HCT116 (cell line): ENCODE results near the gene DNTT. TPM values are rescaled to one million over a fixed set of nuclear protein-coding genes. Genes with fewer than 3 reads are reported as not detected.

Source experiments
- ATAC-seq: fragments of 200-7000 bp; cut with Tn5 transposase; 2 replicates; pipeline ENCODE4 v1.9.1; 2020; ENCODE audit warnings: mild to moderate bottlenecking, moderate library complexity
- BruUV-seq: library from RNA; stranded (reverse); fragments of 400-500 nt; replicated peaks from 2 replicates; lab custom pipeline; 2021; lab: Mats Ljungman, UMichigan
- CTCF ChIA-PET: fragments of 300-600 bp; sonication (Branson Sonifier 250); formaldehyde crosslinking; loops from one replicate; lab custom pipeline; 2021; ENCODE audit warnings: antibody characterized with exemption; lab: Charles Lee
- POLR2A ChIA-PET: fragments of 300-600, 350-600 bp; sonication (Branson Sonifier 250); formaldehyde crosslinking; loops from one replicate; lab custom pipeline; 2021; ENCODE audit warnings: antibody characterized with exemption; lab: Charles Lee
- RAD21 ChIA-PET, 2 experiments: fragments of 300-600 bp; sonication (Branson Sonifier 250); formaldehyde crosslinking; loops; one replicate each; lab custom pipeline; 2023; ENCODE audit warnings: low total read pairs in 2 of 2; ENCODE audit not compliant: uncharacterized antibody in 2 of 2, unreplicated experiment in 2 of 2, low non-redundant PET in 1 of 2; lab: Charles Lee
- DNase-seq: peaks from one replicate; pipeline ENCODE4 v3.0.0-alpha.2; 2010; ENCODE audit warnings: low read depth, low spot score
- H2AFZ ChIP-seq: fragments of 200-600 bp; shearing (Covaris generic), sonication (generic); 2 replicates; pipeline ENCODE4 v1.6.1; 2017; ENCODE audit warnings: low read depth, mixed run types, mixed read lengths, antibody characterized with exemption, low read length; ENCODE audit not compliant: poor library complexity, severe bottlenecking
- H3K27ac ChIP-seq: 2 replicates; pipeline ENCODE4 v1.5.1; 2012; ENCODE audit warnings: low read depth, low read length
- H3K27me3 ChIP-seq: fragments of 200-600 bp; sonication (generic); 2 replicates; pipeline ENCODE4 v1.6.1; 2016; ENCODE audit warnings: mixed run types, low read length, mixed read lengths; ENCODE audit not compliant: insufficient read depth
- H3K36me3 ChIP-seq, 2 experiments: fragments of 200-500 bp in 1 of 2; fragments of 200-600 bp in 1 of 2; sonication (Bioruptor generic) in 1 of 2; sonication (generic) in 1 of 2; 2 replicates each; pipeline versions ENCODE4 v1.5.1 to v1.6.1; 2014 to 2016; ENCODE audit warnings: low read length in 2 of 2, inconsistent platforms in 1 of 2, mixed read lengths in 1 of 2, mixed run types in 1 of 2; ENCODE audit not compliant: insufficient read depth in 2 of 2, control insufficient read depth in 1 of 2
- H3K4me1 ChIP-seq, 2 experiments: fragments of 200-600 bp in 1 of 2; sonication (generic) in 1 of 2; 2 replicates each; pipeline versions ENCODE4 v1.5.1 to v1.6.1; 2012 to 2017; ENCODE audit warnings: low read length in 2 of 2, inconsistent platforms in 1 of 2, mild to moderate bottlenecking in 1 of 2, mixed read lengths in 1 of 2, mixed run types in 1 of 2, moderate library complexity in 1 of 2; ENCODE audit not compliant: insufficient read depth in 2 of 2, control insufficient read depth in 1 of 2
- H3K4me2 ChIP-seq: fragments of 200-600 bp; sonication (generic); 2 replicates; pipeline ENCODE4 v1.6.1; 2017; ENCODE audit warnings: mixed run types, low read length, mixed read lengths
- H3K4me3 ChIP-seq, 2 experiments: fragments of 200-600 bp in 1 of 2; sonication (generic) in 1 of 2; replicated peaks in 1 of 2; 2 replicates each; pipeline ENCODE4 v1.5.1; 2011 to 2016; ENCODE audit warnings: low read length in 2 of 2, control low read depth in 1 of 2, low read depth in 1 of 2, mild to moderate bottlenecking in 1 of 2, mixed read lengths in 1 of 2, mixed run types in 1 of 2
- H3K79me2 ChIP-seq: fragments of 200-600 bp; sonication (generic); 2 replicates; pipeline ENCODE4 v1.6.1; 2017; ENCODE audit warnings: mild to moderate bottlenecking, mixed run types, low read length, moderate library complexity, mixed read lengths; ENCODE audit not compliant: insufficient read depth
- H3K9ac ChIP-seq: fragments of 200-600 bp; sonication (generic); 2 replicates; pipeline ENCODE4 v1.6.1; 2016; ENCODE audit warnings: low read length, mixed read lengths
- H3K9me2 ChIP-seq: fragments of 200-600 bp; sonication (generic), shearing (Covaris generic); 2 replicates; pipeline ENCODE4 v1.6.1; 2017; ENCODE audit warnings: mixed run types, mild to moderate bottlenecking, moderate library complexity; ENCODE audit not compliant: insufficient read depth
- H3K9me3 ChIP-seq, 2 experiments: fragments of 200-500 bp in 1 of 2; fragments of 200-600 bp in 1 of 2; sonication (Bioruptor generic) in 1 of 2; sonication (generic) in 1 of 2; 2 replicates each; pipeline ENCODE4 v1.6.1; 2014 to 2017; ENCODE audit warnings: low read length in 2 of 2, mixed read lengths in 2 of 2, inconsistent platforms in 1 of 2, low read depth in 1 of 2, mild to moderate bottlenecking in 1 of 2, mixed run types in 1 of 2, moderate library complexity in 1 of 2; ENCODE audit not compliant: control insufficient read depth in 1 of 2, insufficient read depth in 1 of 2
- H4K20me1 ChIP-seq: fragments of 200-600 bp; sonication (generic), shearing (Covaris generic); 2 replicates; pipeline ENCODE4 v1.6.1; 2017; ENCODE audit warnings: mixed run types, mild to moderate bottlenecking, moderate library complexity; ENCODE audit not compliant: insufficient read depth
- EGR1 ChIP-seq: IDR thresholded peaks from 2 replicates; pipeline ENCODE4 v1.6.1; 2012; ENCODE audit warnings: low read depth
- ELF1 ChIP-seq: IDR thresholded peaks from 2 replicates; pipeline ENCODE4 v1.6.1; 2012; ENCODE audit warnings: low read depth, borderline replicate concordance
- EZH2 ChIP-seq: fragments of 200-600 bp; sonication (generic); IDR thresholded peaks from 2 replicates; pipeline ENCODE4 v1.6.1; 2017; ENCODE audit warnings: antibody characterized with exemption, mixed run types
- EZH2phosphoT487 ChIP-seq: fragments of 200-600 bp; IDR thresholded peaks from 2 replicates; pipeline ENCODE4 v1.6.1; 2018; ENCODE audit warnings: antibody characterized with exemption, borderline replicate concordance
- SP1 ChIP-seq: IDR thresholded peaks from 2 replicates; pipeline ENCODE4 v1.6.1; 2012; ENCODE audit warnings: low read depth
- SRF ChIP-seq: IDR thresholded peaks from 2 replicates; pipeline ENCODE4 v1.6.1; 2012; ENCODE audit warnings: low read depth
- TCF7L2 ChIP-seq: IDR thresholded peaks from 2 replicates; pipeline ENCODE4 v1.7.0; 2011; ENCODE audit warnings: borderline replicate concordance, inconsistent platforms; ENCODE audit not compliant: insufficient read depth, insufficient read length; ENCODE audit errors: extremely low read depth
- ZNF274 ChIP-seq: fragments of 200-500 bp; sonication (Bioruptor generic); IDR thresholded peaks from 2 replicates; pipeline ENCODE4 v1.6.1; 2014; ENCODE audit warnings: mild to moderate bottlenecking, low read depth, low read length, inconsistent platforms
- intact Hi-C: fragments of 100-400 bp; cut with micrococcal nuclease; formaldehyde crosslinking; loops from 2 replicates; pipeline ENCODE4 v1.10.0; 2022
- total RNA-seq: library from RNA; stranded (reverse); gene quantifications from one replicate; pipeline ENCODE4 v1.2.1, GENCODE V29; 2021; ENCODE audit not compliant: unreplicated experiment
- TF ChIP-seq, protein P1 (sequence below): IDR thresholded peaks from 2 replicates; pipeline ENCODE4 v1.6.1; 2012
- TF ChIP-seq, protein P2 (sequence below): IDR thresholded peaks from 2 replicates; pipeline ENCODE4 v1.6.1; 2012
- TF ChIP-seq, protein P3 (sequence below): IDR thresholded peaks from 2 replicates; pipeline ENCODE4 v1.6.1; 2011; ENCODE audit warnings: mild to moderate bottlenecking, low read length, moderate library complexity; ENCODE audit not compliant: insufficient replicate concordance; ENCODE audit errors: extremely low read depth

The DNTT gene
- total RNA-seq, 1 experiment from 2014 or later = not detected

DNA sequence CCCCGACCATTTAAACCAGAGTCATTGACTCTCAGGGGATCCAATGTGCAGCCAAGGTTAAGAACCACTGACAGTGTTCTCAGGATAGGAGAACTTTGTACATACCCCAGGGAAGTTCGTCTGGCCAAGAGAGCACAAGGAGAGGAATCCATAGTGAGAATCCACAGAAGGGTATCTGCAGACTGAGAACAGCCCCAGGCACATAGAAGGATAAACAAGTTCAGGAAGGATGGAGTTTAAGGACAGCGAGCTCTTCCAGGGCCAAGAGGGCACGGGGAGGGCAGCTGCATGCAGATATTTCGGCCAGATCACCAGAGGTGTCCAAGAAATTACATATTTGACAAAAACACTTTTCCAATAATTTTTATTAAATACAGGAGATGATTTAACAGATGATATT lies 49.3 kb upstream of the DNTT start:
- TF ChIP-seq ELF1 = no peak
- no peak for TF ChIP-seq TCF7L2
- TF ChIP-seq SP1 = no peak
- TF ChIP-seq, protein P1, sequence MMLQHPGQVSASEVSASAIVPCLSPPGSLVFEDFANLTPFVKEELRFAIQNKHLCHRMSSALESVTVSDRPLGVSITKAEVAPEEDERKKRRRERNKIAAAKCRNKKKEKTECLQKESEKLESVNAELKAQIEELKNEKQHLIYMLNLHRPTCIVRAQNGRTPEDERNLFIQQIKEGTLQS = no peak
- TF ChIP-seq, protein P2, sequence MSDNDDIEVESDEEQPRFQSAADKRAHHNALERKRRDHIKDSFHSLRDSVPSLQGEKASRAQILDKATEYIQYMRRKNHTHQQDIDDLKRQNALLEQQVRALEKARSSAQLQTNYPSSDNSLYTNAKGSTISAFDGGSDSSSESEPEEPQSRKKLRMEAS = no peak
- CTCF ChIA-PET = no interaction called here
- DNase-seq (no peak), ATAC-seq (no peak)
- no peaks in the 10 kb centered on the region for H3K36me3 ChIP-seq
- BruUV-seq = no TSS peak
- H3K79me2 ChIP-seq = no peaks in the 10 kb centered on the region
- H3K4me3 ChIP-seq = no peak overlapping the region
- H2AFZ ChIP-seq = no peak overlapping the region
- RAD21 ChIA-PET = no interaction called here
- no peak overlapping the region for H3K27ac ChIP-seq
- no peak overlapping the region for H3K4me2 ChIP-seq
- no peaks in the 10 kb centered on the region for H4K20me1 ChIP-seq
- POLR2A ChIA-PET = no interaction called here
- H3K4me1 ChIP-seq = no peaks in the 10 kb centered on the region
- no peaks in the 10 kb centered on the region for H3K9me2 ChIP-seq
- no peaks in the 10 kb centered on the region for H3K9me3 ChIP-seq
- intact Hi-C loops = no loop called here
- no peak overlapping the region for H3K9ac ChIP-seq
- no peaks in the 10 kb centered on the region for H3K27me3 ChIP-seq

DNA sequence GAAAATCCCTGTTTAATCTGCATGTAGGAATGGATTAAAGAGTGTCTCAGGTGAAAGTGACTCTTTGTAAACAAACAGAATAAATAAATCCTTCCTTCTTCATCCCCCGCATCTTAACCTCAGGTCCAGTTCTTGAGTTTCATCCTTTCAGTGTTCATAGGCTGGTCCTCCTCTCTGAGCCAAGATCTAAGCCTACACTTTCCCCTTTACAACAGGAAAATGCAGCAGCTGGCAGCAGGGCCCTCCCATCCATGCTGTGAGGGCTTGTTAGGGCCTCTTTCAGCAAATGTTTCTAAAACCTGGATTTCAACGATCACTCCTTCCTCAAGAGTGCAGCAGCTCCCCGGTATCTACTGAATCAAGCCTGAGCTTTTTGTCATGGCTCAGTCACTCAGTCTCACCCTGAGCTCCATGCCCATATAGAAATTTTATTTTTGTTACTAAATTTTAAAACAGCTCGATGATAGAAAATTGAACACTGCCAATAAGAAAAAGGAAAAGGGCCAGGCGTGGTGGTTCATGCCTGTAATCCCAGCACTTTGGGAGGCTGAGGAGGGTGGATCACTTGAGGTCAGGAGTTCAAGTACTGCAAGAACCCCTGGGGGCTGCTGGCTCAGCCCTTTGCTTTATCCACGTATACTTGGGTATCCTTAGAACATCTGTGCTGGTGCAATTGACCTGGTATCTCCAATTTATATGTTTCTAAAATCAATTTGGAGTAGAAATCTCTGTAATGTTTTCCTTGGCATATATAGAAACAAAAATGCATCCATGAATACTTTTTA lies 48.5 kb upstream of the DNTT start:
- DNase-seq = no peak
- TF ChIP-seq ZNF274 (no peak), EGR1 (no peak), EZH2phosphoT487 (no peak), SRF (no peak), EZH2 (no peak)
- TF ChIP-seq, protein P3, sequence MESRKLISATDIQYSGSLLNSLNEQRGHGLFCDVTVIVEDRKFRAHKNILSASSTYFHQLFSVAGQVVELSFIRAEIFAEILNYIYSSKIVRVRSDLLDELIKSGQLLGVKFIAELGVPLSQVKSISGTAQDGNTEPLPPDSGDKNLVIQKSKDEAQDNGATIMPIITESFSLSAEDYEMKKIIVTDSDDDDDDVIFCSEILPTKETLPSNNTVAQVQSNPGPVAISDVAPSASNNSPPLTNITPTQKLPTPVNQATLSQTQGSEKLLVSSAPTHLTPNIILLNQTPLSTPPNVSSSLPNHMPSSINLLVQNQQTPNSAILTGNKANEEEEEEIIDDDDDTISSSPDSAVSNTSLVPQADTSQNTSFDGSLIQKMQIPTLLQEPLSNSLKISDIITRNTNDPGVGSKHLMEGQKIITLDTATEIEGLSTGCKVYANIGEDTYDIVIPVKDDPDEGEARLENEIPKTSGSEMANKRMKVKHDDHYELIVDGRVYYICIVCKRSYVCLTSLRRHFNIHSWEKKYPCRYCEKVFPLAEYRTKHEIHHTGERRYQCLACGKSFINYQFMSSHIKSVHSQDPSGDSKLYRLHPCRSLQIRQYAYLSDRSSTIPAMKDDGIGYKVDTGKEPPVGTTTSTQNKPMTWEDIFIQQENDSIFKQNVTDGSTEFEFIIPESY = no peak
- TF ChIP-seq, all 23 proteins: peak for 0
- Histone ChIP-seq H3K9me3 (no peaks in the 10 kb centered on the region), H3K27ac (no peak overlapping the region), H2AFZ (peak overlapping the region; percentile 48), H3K4me2 (no peak overlapping the region), H3K27me3 (no peaks in the 10 kb centered on the region), H3K4me3 (no peak overlapping the region), H3K9me2 (no peaks in the 10 kb centered on the region), H4K20me1 (no peaks in the 10 kb centered on the region), H3K9ac (no peak overlapping the region), H3K36me3 (no peaks in the 10 kb centered on the region), H3K79me2 (no peaks in the 10 kb centered on the region), H3K4me1 (no peaks in the 10 kb centered on the region)
- no TSS peak for BruUV-seq
- CTCF ChIA-PET = no interaction called here
- no peak for ATAC-seq
- intact Hi-C loops = no loop called here
- RAD21 ChIA-PET = no interaction called here
- POLR2A ChIA-PET = interaction anchor here (1.6 kb wide), 1 partner anchor 126 kb away, joined by 4 read pairs; the partner anchor contains the start of gene ZNF518A
